MM.1S (cell line): ENCODE measurements around the gene DBNDD1.

Source experiments
- DNase-seq: peaks from one replicate; pipeline ENCODE4 v3.0.0-alpha.2; 2015
- H2AFZ ChIP-seq: fragments of 300-600 bp; sonication (generic); 2 replicates; pipeline ENCODE4 v1.6.0; 2016; ENCODE audit warnings: antibody characterized with exemption, low read length
- H3F3A ChIP-seq: fragments of 300-600 bp; sonication (generic); 2 replicates; pipeline ENCODE4 v1.6.1; 2016; ENCODE audit warnings: mild to moderate bottlenecking, antibody characterized with exemption, low read length, moderate library complexity, mixed read lengths; ENCODE audit not compliant: insufficient read depth
- H3K27ac ChIP-seq: fragments of 300-600 bp; sonication (generic); 2 replicates; pipeline ENCODE4 v1.5.1; 2016; ENCODE audit warnings: mild to moderate bottlenecking, low read length
- H3K27me3 ChIP-seq: fragments of 300-600 bp; sonication (generic); replicated peaks from 2 replicates; pipeline ENCODE4 v1.6.0; 2016; ENCODE audit warnings: low read length; ENCODE audit not compliant: insufficient read depth
- H3K36me3 ChIP-seq: fragments of 300-600 bp; sonication (generic); replicated peaks from 2 replicates; pipeline ENCODE4 v1.6.1; 2016; ENCODE audit warnings: mild to moderate bottlenecking, low read length, mixed read lengths; ENCODE audit not compliant: insufficient read depth
- H3K4me1 ChIP-seq: fragments of 300-600 bp; sonication (generic); 2 replicates; pipeline ENCODE4 v1.6.1; 2016; ENCODE audit warnings: low read length, mixed read lengths
- H3K4me2 ChIP-seq: fragments of 300-600 bp; sonication (generic); 2 replicates; pipeline ENCODE4 v1.6.0; 2016; ENCODE audit warnings: low read depth, low read length
- H3K4me3 ChIP-seq: fragments of 300-600 bp; sonication (generic); 2 replicates; pipeline ENCODE4 v1.5.1; 2016; ENCODE audit warnings: low read length, mixed read lengths
- H3K79me2 ChIP-seq: fragments of 300-600 bp; sonication (generic); 2 replicates; pipeline ENCODE4 v1.6.1; 2016; ENCODE audit warnings: mixed run types, low read length, mixed read lengths
- H3K9ac ChIP-seq: fragments of 300-600 bp; sonication (generic); 2 replicates; pipeline ENCODE4 v1.6.1; 2016; ENCODE audit warnings: low read length, mixed read lengths
- H3K9me2 ChIP-seq: fragments of 300-600 bp; sonication (generic); replicated peaks from 2 replicates; pipeline ENCODE4 v1.6.1; 2016; ENCODE audit warnings: mild to moderate bottlenecking, low read length, mixed read lengths; ENCODE audit not compliant: insufficient read depth
- H3K9me3 ChIP-seq: fragments of 300-600 bp; sonication (generic); replicated peaks from 2 replicates; pipeline ENCODE4 v1.6.1; 2016; ENCODE audit warnings: mild to moderate bottlenecking, low read length, mixed read lengths; ENCODE audit not compliant: insufficient read depth
- H4K20me1 ChIP-seq: fragments of 300-600 bp; sonication (generic); 2 replicates; pipeline ENCODE4 v1.6.1; 2016; ENCODE audit warnings: mild to moderate bottlenecking, low read length, moderate library complexity, mixed read lengths; ENCODE audit not compliant: insufficient read depth
- EZH2 ChIP-seq: fragments of 300-600 bp; sonication (generic); optimal IDR thresholded peaks from 2 replicates; pipeline ENCODE3; 2017; ENCODE audit warnings: low read depth, mild to moderate bottlenecking, antibody characterized with exemption, low read length, mixed read lengths
- EZH2phosphoT487 ChIP-seq: fragments of 300-600 bp; sonication (generic); IDR thresholded peaks from 2 replicates; pipeline ENCODE4 v1.6.1; 2018; ENCODE audit warnings: antibody characterized with exemption, low read length
- TF ChIP-seq, protein P1 (sequence below): fragments of 300-600 bp; sonication (generic); IDR thresholded peaks from 2 replicates; pipeline ENCODE4 v1.5.1; 2016; ENCODE audit warnings: antibody characterized with exemption, low read length, mixed read lengths

DBNDD1 gene

DNA sequence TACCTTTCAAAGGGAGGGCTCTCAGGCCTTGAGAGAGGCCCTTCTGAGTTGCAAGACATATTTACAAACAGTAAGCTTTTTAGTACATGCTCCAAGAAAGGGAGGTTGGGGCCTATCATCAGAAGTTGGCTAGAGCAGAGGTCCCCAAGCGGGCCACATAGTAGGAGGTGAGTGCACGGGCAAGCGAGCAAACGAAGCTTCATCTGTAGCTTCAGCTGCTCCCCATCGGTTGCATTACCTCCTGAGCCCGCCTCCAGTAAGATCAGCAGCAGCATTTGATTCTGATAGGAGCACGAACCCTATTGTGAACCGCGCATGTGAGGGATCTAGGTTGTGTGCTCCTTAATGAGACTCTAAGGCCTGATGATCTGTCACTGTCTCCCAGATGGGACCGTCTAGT is 31.7 kb upstream of the DBNDD1 start:
- H3K27me3 ChIP-seq, result no peaks in the 10 kb centered on the region
- no peaks in the 10 kb centered on the region for H3K79me2 ChIP-seq
- H3K4me2 ChIP-seq, result no peak overlapping the region
- no peak overlapping the region for H3K9ac ChIP-seq
- no peaks in the 10 kb centered on the region for H4K20me1 ChIP-seq
- H3K36me3 ChIP-seq, result no peaks in the 10 kb centered on the region
- DNase-seq, result no peak
- no peaks in the 10 kb centered on the region for H3K4me1 ChIP-seq
- no peak overlapping the region for H3K27ac ChIP-seq
- no peak overlapping the region for H2AFZ ChIP-seq
- H3K9me2 ChIP-seq, result no peaks in the 10 kb centered on the region
- TF ChIP-seq EZH2phosphoT487, result no peak
- no peak for TF ChIP-seq EZH2
- TF ChIP-seq, protein P1, sequence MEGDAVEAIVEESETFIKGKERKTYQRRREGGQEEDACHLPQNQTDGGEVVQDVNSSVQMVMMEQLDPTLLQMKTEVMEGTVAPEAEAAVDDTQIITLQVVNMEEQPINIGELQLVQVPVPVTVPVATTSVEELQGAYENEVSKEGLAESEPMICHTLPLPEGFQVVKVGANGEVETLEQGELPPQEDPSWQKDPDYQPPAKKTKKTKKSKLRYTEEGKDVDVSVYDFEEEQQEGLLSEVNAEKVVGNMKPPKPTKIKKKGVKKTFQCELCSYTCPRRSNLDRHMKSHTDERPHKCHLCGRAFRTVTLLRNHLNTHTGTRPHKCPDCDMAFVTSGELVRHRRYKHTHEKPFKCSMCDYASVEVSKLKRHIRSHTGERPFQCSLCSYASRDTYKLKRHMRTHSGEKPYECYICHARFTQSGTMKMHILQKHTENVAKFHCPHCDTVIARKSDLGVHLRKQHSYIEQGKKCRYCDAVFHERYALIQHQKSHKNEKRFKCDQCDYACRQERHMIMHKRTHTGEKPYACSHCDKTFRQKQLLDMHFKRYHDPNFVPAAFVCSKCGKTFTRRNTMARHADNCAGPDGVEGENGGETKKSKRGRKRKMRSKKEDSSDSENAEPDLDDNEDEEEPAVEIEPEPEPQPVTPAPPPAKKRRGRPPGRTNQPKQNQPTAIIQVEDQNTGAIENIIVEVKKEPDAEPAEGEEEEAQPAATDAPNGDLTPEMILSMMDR, result no peak
- H3K9me3 ChIP-seq, result no peaks in the 10 kb centered on the region
- H3F3A ChIP-seq, result no peaks in the 10 kb centered on the region
- H3K4me3 ChIP-seq, result no peak overlapping the region

DNA sequence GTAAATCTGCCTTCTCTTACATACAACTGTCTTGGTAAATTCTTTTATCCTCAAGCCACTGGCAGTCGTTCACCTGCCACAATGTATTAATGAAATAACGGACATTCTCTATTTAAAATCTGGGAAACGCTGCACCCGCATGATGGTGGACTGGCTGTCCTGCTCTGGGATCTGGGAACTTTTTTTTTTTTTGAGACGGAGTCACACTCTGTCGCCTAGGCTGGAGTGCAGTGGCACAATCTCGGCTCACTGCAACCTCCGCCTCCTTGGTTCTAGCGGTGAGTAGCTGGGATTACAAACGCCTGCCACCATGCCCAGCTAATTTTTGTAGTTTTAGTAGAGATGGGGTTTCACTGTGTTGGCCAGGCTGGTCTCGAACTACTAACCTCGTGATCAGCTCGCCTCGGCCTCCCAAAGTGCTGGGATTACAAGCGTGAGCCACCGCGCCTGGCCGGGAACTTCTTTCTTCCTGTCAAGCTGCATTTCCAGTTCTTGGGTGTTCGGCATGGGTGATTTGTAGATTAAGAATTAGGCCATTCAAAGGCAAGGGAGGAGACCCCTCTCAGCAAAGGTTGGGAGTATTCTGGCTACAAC is 29.6 kb upstream of the DBNDD1 start:
- no peaks in the 10 kb centered on the region for H3K4me1 ChIP-seq
- H4K20me1 ChIP-seq, result no peaks in the 10 kb centered on the region
- no peaks in the 10 kb centered on the region for H3F3A ChIP-seq
- H3K27ac ChIP-seq, result no peak overlapping the region
- H3K27me3 ChIP-seq, result no peaks in the 10 kb centered on the region
- no peaks in the 10 kb centered on the region for H3K9me3 ChIP-seq
- H3K9ac ChIP-seq, result no peak overlapping the region
- no peak for DNase-seq
- no peaks in the 10 kb centered on the region for H3K9me2 ChIP-seq
- TF ChIP-seq EZH2 (no peak), EZH2phosphoT487 (no peak)
- TF ChIP-seq, protein P1, result no peak
- H3K36me3 ChIP-seq, result no peaks in the 10 kb centered on the region
- no peaks in the 10 kb centered on the region for H3K79me2 ChIP-seq
- H2AFZ ChIP-seq, result no peak overlapping the region
- no peak overlapping the region for H3K4me3 ChIP-seq
- H3K4me2 ChIP-seq, result no peak overlapping the region

DNA sequence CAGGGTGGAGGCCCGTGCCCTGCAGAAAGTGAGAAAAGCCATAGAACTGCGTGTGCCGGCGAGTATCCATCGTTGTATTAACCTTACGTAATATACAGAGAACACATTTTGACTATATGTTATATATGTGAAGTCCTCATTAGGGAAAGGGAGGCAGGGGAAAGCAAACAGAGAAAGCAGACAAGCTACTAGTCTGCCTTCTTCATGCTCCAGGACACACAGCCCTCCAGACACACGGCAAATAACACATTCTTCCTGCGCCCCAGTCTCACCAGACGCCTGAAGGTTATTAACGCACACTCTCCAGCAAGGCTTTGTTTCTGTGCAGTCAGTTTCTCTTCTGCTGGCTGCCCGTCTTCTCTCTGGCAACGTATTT is 29.1 kb upstream of the DBNDD1 start:
- TF ChIP-seq, protein P1, result no peak
- TF ChIP-seq EZH2, result no peak
- TF ChIP-seq EZH2phosphoT487, result no peak
- Histone ChIP-seq H3K27me3 (no peaks in the 10 kb centered on the region), H3K9me3 (no peaks in the 10 kb centered on the region), H3K79me2 (no peaks in the 10 kb centered on the region), H4K20me1 (no peaks in the 10 kb centered on the region), H3K4me3 (no peak overlapping the region), H2AFZ (no peak overlapping the region), H3K9me2 (no peaks in the 10 kb centered on the region), H3K27ac (no peak overlapping the region), H3K4me2 (no peak overlapping the region), H3K36me3 (no peaks in the 10 kb centered on the region), H3F3A (no peaks in the 10 kb centered on the region), H3K9ac (no peak overlapping the region), H3K4me1 (no peaks in the 10 kb centered on the region)
- DNase-seq, result no peak
